Measurements from ENCODE around the gene NCAM2.

DNA sequence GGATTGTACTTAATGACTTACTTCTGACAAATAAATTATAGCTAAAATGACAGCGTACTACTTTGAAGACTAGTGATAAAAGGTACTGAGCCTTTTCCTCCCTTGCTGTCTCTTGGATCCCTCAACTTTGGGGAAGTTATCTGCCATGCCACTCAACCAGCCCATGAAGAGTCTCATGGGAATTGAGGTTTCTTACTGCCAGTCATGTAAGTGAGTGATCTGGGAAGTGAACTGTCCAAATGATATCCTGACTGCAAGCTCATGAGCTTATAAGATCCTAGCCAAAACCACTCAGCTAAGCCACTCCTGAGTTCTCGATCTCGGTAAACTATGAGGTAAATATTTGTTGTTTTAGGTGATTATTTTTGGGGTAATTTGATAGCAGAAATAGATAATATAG lies 247.8 kb downstream of the NCAM2 start:
- TF ChIP-seq CTCF (IDR thresholded peaks at IDR 0.05) (no peak), POLR2A (IDR thresholded peaks at IDR 0.05) (no peak), EP300 (IDR thresholded peaks at IDR 0.05) (no peak)

All from ovary (tissue), 3 donors.